CD4-positive, alpha-beta T cell treated with Interleukin-10 for 1 hour (primary cell): ENCODE results near the gene ZBTB26.

Experiments used
- DNase-seq: peaks from one replicate; pipeline ENCODE4 v3.0.0-alpha.2; 2020

Gene ZBTB26

GRCh38 chr9:122931226-122932121, at the start of gene ZBTB26:
Gene ZBTB26, minus strand, starts transcription at chr9:122931512. Its CDS starts 11,578 bp downstream, at chr9:122919934.
- DNase-seq: peak; percentile 93

- no peak for DNase-seq
These were observed 47.3 kb upstream of the ZBTB26 start for GRCh38 chr9:122978601-122979000.

GRCh38 chr9:122975196-122975595, 43.9 kb upstream of the ZBTB26 start:
- no peak for DNase-seq

GRCh38 chr9:122961139-122961538, 29.8 kb upstream of the ZBTB26 start:
- DNase-seq: no peak

- no peak for DNase-seq
These were observed 24.6 kb upstream of the ZBTB26 start for GRCh38 chr9:122955961-122956360.

- no peak for DNase-seq
These were observed 23.0 kb upstream of the ZBTB26 start for GRCh38 chr9:122954253-122954691.

- no peak for DNase-seq
These were observed 19.7 kb upstream of the ZBTB26 start for GRCh38 chr9:122951056-122951455.

- DNase-seq: no peak
These were observed 19.0 kb upstream of the ZBTB26 start for GRCh38 chr9:122950263-122950662.

GRCh38 chr9:122949696-122950095, 18.4 kb upstream of the ZBTB26 start:
- no peak for DNase-seq

- no peak for DNase-seq
These were observed 17.0 kb upstream of the ZBTB26 start for GRCh38 chr9:122948313-122948712.

- no peak for DNase-seq
These were observed 15.2 kb upstream of the ZBTB26 start for GRCh38 chr9:122946461-122947005.

- DNase-seq: no peak
These were observed 13.9 kb upstream of the ZBTB26 start for GRCh38 chr9:122944960-122945888.

- no peak for DNase-seq
These were observed 10.4 kb upstream of the ZBTB26 start for GRCh38 chr9:122941582-122942234.

GRCh38 chr9:122940749-122941581, 9.7 kb upstream of the ZBTB26 start, which contains the start of gene RABGAP1:
Gene RABGAP1, plus strand, starts transcription at chr9:122941020. Its CDS starts 16,040 bp downstream, at chr9:122957060.
- peak; percentile 98 for DNase-seq

GRCh38 chr9:122940454-122940748, 9.1 kb upstream of the ZBTB26 start:
- DNase-seq: no peak

GRCh38 chr9:122939601-122940000, 8.3 kb upstream of the ZBTB26 start:
- DNase-seq: no peak

- no peak for DNase-seq
These were observed 5.6 kb upstream of the ZBTB26 start for GRCh38 chr9:122936883-122937282.

GRCh38 chr9:122936464-122936863, 5.2 kb upstream of the ZBTB26 start:
- DNase-seq: no peak

- DNase-seq: no peak
These were observed 629 bp downstream of the ZBTB26 start for GRCh38 chr9:122930541-122931225.

GRCh38 chr9:122929796-122930354, 1.4 kb downstream of the ZBTB26 start:
- DNase-seq: no peak

- DNase-seq: no peak
These were observed 7.4 kb downstream of the ZBTB26 start for GRCh38 chr9:122923947-122924346.
